GM12864 (cell line): ENCODE measurements around the gene LIN37.
"Not testable (repeated sequence)": the region's sequence is repeated elsewhere in the genome, so short reads cannot be mapped to it uniquely, and the experiment has no call there.

Experiments used
- DNase-seq: peaks from one replicate; pipeline ENCODE4 v3.0.0-alpha.2; 2011; ENCODE audit warnings: low read depth
- H3K4me3 ChIP-seq: 2 replicates; pipeline ENCODE4 v1.5.1; 2011; ENCODE audit warnings: mild to moderate bottlenecking, low read depth, low read length, control low read depth
- TF ChIP-seq, protein P1 (sequence below): IDR thresholded peaks from 2 replicates; pipeline ENCODE4 v1.5.1; 2011; ENCODE audit warnings: low read depth, mild to moderate bottlenecking, moderate library complexity, low read length, control low read depth, inconsistent platforms; ENCODE audit errors: missing control alignments

Gene LIN37

DNA sequence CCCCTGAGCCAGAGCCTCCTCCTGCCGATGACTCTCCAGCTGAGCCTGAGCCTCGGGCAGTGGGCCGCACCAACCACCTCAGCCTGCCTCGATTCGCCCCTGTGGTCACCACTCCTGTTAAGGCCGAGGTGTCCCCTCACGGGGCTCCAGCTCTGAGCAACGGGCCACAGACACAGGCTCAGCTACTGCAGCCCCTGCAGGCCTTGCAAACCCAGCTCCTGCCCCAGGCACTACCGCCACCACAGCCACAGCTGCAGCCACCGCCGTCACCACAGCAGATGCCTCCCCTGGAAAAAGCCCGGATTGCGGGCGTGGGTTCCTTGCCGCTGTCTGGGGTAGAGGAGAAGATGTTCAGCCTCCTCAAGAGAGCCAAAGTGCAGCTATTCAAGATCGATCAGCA lies 27.0 kb upstream of the LIN37 start:
- H3K4me3 ChIP-seq, result no peak overlapping the region
- TF ChIP-seq, protein P1, sequence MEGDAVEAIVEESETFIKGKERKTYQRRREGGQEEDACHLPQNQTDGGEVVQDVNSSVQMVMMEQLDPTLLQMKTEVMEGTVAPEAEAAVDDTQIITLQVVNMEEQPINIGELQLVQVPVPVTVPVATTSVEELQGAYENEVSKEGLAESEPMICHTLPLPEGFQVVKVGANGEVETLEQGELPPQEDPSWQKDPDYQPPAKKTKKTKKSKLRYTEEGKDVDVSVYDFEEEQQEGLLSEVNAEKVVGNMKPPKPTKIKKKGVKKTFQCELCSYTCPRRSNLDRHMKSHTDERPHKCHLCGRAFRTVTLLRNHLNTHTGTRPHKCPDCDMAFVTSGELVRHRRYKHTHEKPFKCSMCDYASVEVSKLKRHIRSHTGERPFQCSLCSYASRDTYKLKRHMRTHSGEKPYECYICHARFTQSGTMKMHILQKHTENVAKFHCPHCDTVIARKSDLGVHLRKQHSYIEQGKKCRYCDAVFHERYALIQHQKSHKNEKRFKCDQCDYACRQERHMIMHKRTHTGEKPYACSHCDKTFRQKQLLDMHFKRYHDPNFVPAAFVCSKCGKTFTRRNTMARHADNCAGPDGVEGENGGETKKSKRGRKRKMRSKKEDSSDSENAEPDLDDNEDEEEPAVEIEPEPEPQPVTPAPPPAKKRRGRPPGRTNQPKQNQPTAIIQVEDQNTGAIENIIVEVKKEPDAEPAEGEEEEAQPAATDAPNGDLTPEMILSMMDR, result no peak
- no peak for DNase-seq

- no peak for DNase-seq
- no peak overlapping the region for H3K4me3 ChIP-seq
- TF ChIP-seq, protein P1, result no peak
Observed at GRCh38 chr19:35722461-35722860, 25.9 kb upstream of the LIN37 start.

GRCh38 chr19:35722897-35723296 lies 25.5 kb upstream of the LIN37 start:
- no peak for DNase-seq
- H3K4me3 ChIP-seq, result no peak overlapping the region
- TF ChIP-seq, protein P1, result no peak

DNA sequence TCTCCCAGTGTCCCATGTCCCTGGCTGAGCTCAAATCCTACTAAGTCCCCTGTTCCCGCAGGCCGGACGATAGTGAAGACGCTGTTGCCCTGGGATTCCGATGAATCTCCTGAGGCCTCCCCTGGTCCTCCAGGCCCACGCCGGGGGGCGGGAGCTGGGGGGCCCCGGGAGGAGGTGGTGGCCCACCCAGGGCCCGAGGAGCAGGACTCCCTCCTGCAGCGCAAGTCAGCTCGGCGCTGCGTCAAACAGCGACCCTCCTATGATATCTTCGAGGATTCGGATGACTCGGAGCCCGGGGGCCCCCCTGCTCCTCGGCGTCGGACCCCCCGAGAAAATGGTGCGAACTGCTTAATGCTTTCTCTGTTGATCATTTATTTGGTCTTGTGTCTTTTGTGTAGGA lies 24.7 kb upstream of the LIN37 start:
- TF ChIP-seq, protein P1, result no peak
- H3K4me3 ChIP-seq, result no peak overlapping the region
- no peak for DNase-seq

GRCh38 chr19:35724132-35724531 lies 24.2 kb upstream of the LIN37 start:
- not testable (repeated sequence) for DNase-seq, H3K4me3 ChIP-seq

- TF ChIP-seq, protein P1, result no peak
- H3K4me3 ChIP-seq, result no peak overlapping the region
- no peak for DNase-seq
Observed at GRCh38 chr19:35724560-35724959, 23.8 kb upstream of the LIN37 start.

GRCh38 chr19:35725216-35725861 lies 23.0 kb upstream of the LIN37 start:
- no peak for DNase-seq
- TF ChIP-seq, protein P1, result no peak
- H3K4me3 ChIP-seq, result no peak overlapping the region
